Measurements from ENCODE around the gene CNPY2.
"Not testable (repeated sequence)": the region's sequence is repeated elsewhere in the genome, so short reads cannot be mapped to it uniquely, and the experiment has no call there.

The CNPY2 gene

DNA sequence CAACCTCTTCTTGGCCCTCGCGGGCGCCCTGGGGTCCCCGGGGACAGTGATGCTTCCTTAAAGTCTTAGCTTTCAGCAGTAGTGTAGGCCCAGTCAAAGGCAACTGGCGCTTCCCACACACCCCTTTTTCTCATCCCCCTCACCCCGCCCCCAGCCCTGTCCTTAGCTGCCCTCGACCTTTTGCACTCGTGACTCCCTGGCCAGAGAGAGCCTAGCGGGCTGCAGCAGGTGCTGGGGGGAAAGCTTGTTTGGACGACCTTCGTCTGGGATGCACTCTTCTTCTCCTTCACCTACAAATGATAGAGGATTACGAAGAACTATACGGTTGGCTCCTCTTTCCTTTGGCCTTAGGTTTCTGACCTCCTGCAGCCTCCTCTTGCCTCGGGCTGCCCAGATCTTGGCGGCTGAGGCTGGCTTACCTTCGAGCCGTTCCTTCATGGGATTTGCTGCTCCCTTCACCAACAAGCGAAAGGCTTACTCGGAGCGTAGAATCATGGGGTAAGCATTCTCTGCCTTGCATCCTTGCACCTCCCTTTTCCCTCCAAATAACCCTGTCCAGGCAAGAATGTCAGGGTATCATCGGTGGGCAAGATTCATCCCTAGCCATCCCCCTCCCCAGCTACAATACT lies 48.2 kb downstream of the CNPY2 start:
- Histone ChIP-seq H3K4me1 (ENCODE audit: control insufficient read depth, insufficient read depth, low read depth, low read length) (peaks cover 5% of the 10 kb centered on the region), H3K18ac (ENCODE audit: low read depth in 1 of 2, low read length in 2 of 2) (peak overlapping the region; percentile 85 to 90), H2BK5ac (ENCODE audit: low read depth, low read length, poor library complexity, severe bottlenecking) (no peak overlapping the region), H2AFZ (ENCODE audit: low read depth, low read length) (no peak overlapping the region), H4K8ac (ENCODE audit: low read length) (no peak overlapping the region), H3K9ac (ENCODE audit: low read length) (peak overlapping the region; percentile 94), H3K4me3 (ENCODE audit: insufficient read depth in 1 of 2, low read depth in 1 of 2, low read length in 2 of 2) (peak overlapping the region; percentile 78 to 85), H3K4me2 (ENCODE audit: low read length, poor library complexity, severe bottlenecking) (peak overlapping the region; percentile 72), H3K14ac (ENCODE audit: low read length in 2 of 2) (peak overlapping the region in 1 of 2 experiments; percentile 38), H3K27me3 (ENCODE audit: control insufficient read depth in 1 of 2, insufficient read depth in 1 of 2, low read length in 2 of 2) (no peaks in the 10 kb centered on the region), H3K9me3 (ENCODE audit: control insufficient read depth, low read length) (no peaks in the 10 kb centered on the region), H3K27ac (ENCODE audit: low read length, poor library complexity, severe bottlenecking) (peak overlapping the region; percentile 10), H4K91ac (ENCODE audit: low read length) (no peak overlapping the region), H3K79me1 (replicated peaks; ENCODE audit: low read length, poor library complexity, severe bottlenecking) (peaks cover 1% of the 10 kb centered on the region), H2AK5ac (ENCODE audit: low read length, severe bottlenecking) (no peak overlapping the region), H2BK120ac (ENCODE audit: low read depth, low read length) (no peak overlapping the region), H3K4ac (ENCODE audit: low read depth in 1 of 2, low read length in 2 of 2) (no peak overlapping the region), H2BK12ac (ENCODE audit: low read length in 2 of 2) (peak overlapping the region in 1 of 2 experiments; percentile 1), H3K23ac (ENCODE audit: low read length in 2 of 2) (peak overlapping the region in 1 of 2 experiments; percentile 18), H2BK15ac (ENCODE audit: low read depth, poor library complexity, severe bottlenecking) (no peak overlapping the region), H3K36me3 (ENCODE audit: control insufficient read depth in 1 of 2, insufficient read depth in 2 of 2, low read depth in 1 of 2, low read length in 2 of 2) (peaks cover 8 to 38% of the 10 kb centered on the region in 2 experiments)
- 38% methylated on average over 21 of the region's 21 CpGs for WGBS
- DNase-seq, result no peak

DNA sequence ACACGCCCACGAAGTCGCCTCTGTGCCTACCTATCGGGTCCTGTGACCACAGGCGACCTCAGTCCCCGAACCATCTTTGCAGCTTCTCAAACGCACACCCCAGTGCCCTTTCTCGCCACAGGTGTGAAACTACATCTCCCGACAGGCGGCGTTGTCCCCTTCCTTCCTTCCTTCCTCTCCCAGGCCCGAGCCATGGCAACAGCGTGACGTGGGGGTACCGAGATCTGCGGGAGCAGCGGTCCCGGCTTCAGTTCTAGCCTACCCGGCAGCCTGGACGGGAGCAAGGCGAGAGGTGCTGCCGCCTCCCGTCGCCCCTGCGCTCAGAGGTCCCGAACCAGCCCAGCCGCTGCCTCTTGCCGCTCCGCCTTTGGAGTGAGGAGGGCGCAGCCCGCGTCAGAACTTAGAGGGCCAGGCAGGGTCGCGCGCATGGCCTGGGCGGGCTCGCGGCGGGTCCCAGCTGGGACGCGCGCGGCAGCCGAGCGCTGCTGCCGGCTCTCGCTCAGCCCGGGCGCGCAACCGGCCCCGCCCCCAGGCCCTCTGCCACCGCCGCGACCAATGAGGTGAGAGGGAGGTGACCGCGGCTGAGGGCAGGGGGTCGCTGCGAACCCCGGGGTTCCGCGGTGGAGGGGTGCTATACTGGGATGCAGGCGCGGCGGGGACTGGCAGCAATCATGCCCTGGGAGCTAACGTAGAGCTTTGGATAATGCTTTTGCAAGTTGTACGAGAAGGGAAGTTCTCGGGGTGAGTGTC lies 48.9 kb downstream of the CNPY2 start, which contains the start of gene COQ10A:
Gene COQ10A (plus strand): TSS at position 250 of the 750 bp plus-strand sequence. CDS start 177 bp downstream, at position 427.
- Histone ChIP-seq H4K91ac (ENCODE audit: low read length) (peak within 1 kb of the TSS; percentile 88), H3K27ac (ENCODE audit: low read length, poor library complexity, severe bottlenecking) (peak within 1 kb of the TSS; percentile 55), H3K79me1 (replicated peaks; ENCODE audit: low read length, poor library complexity, severe bottlenecking) (no peaks in the 10 kb centered on the region), H3K4me3 (ENCODE audit: insufficient read depth in 1 of 2, low read depth in 1 of 2, low read length in 2 of 2) (peak within 1 kb of the TSS; percentile 78 to 85), H3K4ac (ENCODE audit: low read depth in 1 of 2, low read length in 2 of 2) (peak within 1 kb of the TSS in 1 of 2 experiments; percentile 42), H2AFZ (ENCODE audit: low read depth, low read length) (peak within 1 kb of the TSS; percentile 87), H2AK5ac (ENCODE audit: low read length, severe bottlenecking) (no peak within 1 kb of the TSS), H2BK12ac (ENCODE audit: low read length in 2 of 2) (peak within 1 kb of the TSS in 1 of 2 experiments; percentile 27), H3K27me3 (ENCODE audit: control insufficient read depth in 1 of 2, insufficient read depth in 1 of 2, low read length in 2 of 2) (no peaks in the 10 kb centered on the region), H3K9ac (ENCODE audit: low read length) (peak within 1 kb of the TSS; percentile 94), H3K18ac (ENCODE audit: low read depth in 1 of 2, low read length in 2 of 2) (peak within 1 kb of the TSS; percentile 85 to 92), H2BK15ac (ENCODE audit: low read depth, poor library complexity, severe bottlenecking) (peak within 1 kb of the TSS; percentile 97), H2BK5ac (ENCODE audit: low read depth, low read length, poor library complexity, severe bottlenecking) (no peak within 1 kb of the TSS), H3K14ac (ENCODE audit: low read length in 2 of 2) (peak within 1 kb of the TSS in 1 of 2 experiments; percentile 50), H3K36me3 (ENCODE audit: control insufficient read depth in 1 of 2, insufficient read depth in 2 of 2, low read depth in 1 of 2, low read length in 2 of 2) (peaks cover 6 to 31% of the 10 kb centered on the region in 2 experiments), H3K23ac (ENCODE audit: low read length in 2 of 2) (no peak within 1 kb of the TSS), H2BK120ac (ENCODE audit: low read depth, low read length) (no peak within 1 kb of the TSS), H3K4me1 (ENCODE audit: control insufficient read depth, insufficient read depth, low read depth, low read length) (peaks cover 6% of the 10 kb centered on the region), H4K8ac (ENCODE audit: low read length) (peak within 1 kb of the TSS; percentile 83), H3K9me3 (ENCODE audit: control insufficient read depth, low read length) (no peaks in the 10 kb centered on the region), H3K4me2 (ENCODE audit: low read length, poor library complexity, severe bottlenecking) (peak within 1 kb of the TSS; percentile 72)
- DNase-seq, result peak; percentile 93
- WGBS, result 1% methylated on average over 59 of the region's 68 CpGs

GRCh38 chr12:56266068-56266692 lies 49.6 kb downstream of the CNPY2 start:
- peak overlapping the region; percentile 72 for H3K4me2 ChIP-seq (ENCODE audit: low read length, poor library complexity, severe bottlenecking)
- H3K79me1 ChIP-seq (replicated peaks; ENCODE audit: low read length, poor library complexity, severe bottlenecking); H3K4ac ChIP-seq (ENCODE audit: low read depth in 1 of 2, low read length in 2 of 2); H2AK5ac ChIP-seq (ENCODE audit: low read length, severe bottlenecking); H3K9me3 ChIP-seq (ENCODE audit: control insufficient read depth, low read length); H3K23ac ChIP-seq (ENCODE audit: low read length in 2 of 2); H3K4me1 ChIP-seq (ENCODE audit: control insufficient read depth, insufficient read depth, low read depth, low read length); H2BK12ac ChIP-seq (ENCODE audit: low read length in 2 of 2); H2BK5ac ChIP-seq (ENCODE audit: low read depth, low read length, poor library complexity, severe bottlenecking); H3K14ac ChIP-seq (ENCODE audit: low read length in 2 of 2); H2BK120ac ChIP-seq (ENCODE audit: low read depth, low read length); H3K27me3 ChIP-seq (ENCODE audit: control insufficient read depth in 1 of 2, insufficient read depth in 1 of 2, low read length in 2 of 2); DNase-seq: not testable (repeated sequence)
- peak overlapping the region; percentile 55 for H3K27ac ChIP-seq (ENCODE audit: low read length, poor library complexity, severe bottlenecking)
- peak overlapping the region; percentile 39 for H2BK15ac ChIP-seq (ENCODE audit: low read depth, poor library complexity, severe bottlenecking)
- peak overlapping the region; percentile 78 to 85 for H3K4me3 ChIP-seq (ENCODE audit: insufficient read depth in 1 of 2, low read depth in 1 of 2, low read length in 2 of 2)
- H3K36me3 ChIP-seq (ENCODE audit: control insufficient read depth in 1 of 2, insufficient read depth in 2 of 2, low read depth in 1 of 2, low read length in 2 of 2), result peaks cover 6 to 24% of the 10 kb centered on the region in 2 experiments
- peak overlapping the region; percentile 88 for H4K91ac ChIP-seq (ENCODE audit: low read length)
- H4K8ac ChIP-seq (ENCODE audit: low read length), result peak overlapping the region; percentile 83
- peak overlapping the region; percentile 87 for H2AFZ ChIP-seq (ENCODE audit: low read depth, low read length)
- peak overlapping the region; percentile 94 for H3K9ac ChIP-seq (ENCODE audit: low read length)
- H3K18ac ChIP-seq (ENCODE audit: low read depth in 1 of 2, low read length in 2 of 2), result peak overlapping the region in 1 of 2 experiments; percentile 92
- WGBS, result 64% methylated on average over 13 of the region's 16 CpGs

DNA sequence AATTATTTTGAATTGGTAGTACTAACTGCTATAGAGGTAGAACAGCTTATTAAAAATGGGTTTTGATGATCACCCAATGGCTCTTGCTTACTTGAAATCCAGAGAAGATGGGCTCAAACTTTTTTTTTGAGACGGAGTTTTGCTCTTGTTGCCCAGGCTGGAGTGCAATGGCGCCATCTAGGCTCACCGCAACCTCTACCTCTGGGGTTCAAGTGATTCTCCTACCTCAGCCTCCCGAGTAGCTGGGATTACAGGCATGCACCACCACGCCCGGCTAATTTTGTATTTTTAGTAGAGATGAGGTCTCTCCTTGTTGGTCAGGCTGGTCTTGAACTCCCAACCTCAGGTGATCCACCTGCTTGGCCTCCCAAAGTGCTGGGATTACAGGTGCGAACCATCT lies 52.8 kb downstream of the CNPY2 start:
- not testable (repeated sequence) for H2AK5ac ChIP-seq (ENCODE audit: low read length, severe bottlenecking); H3K36me3 ChIP-seq (ENCODE audit: control insufficient read depth in 1 of 2, insufficient read depth in 2 of 2, low read depth in 1 of 2, low read length in 2 of 2); H2BK15ac ChIP-seq (ENCODE audit: low read depth, poor library complexity, severe bottlenecking); H3K9me3 ChIP-seq (ENCODE audit: control insufficient read depth, low read length); H4K91ac ChIP-seq (ENCODE audit: low read length); H2AFZ ChIP-seq (ENCODE audit: low read depth, low read length); H2BK12ac ChIP-seq (ENCODE audit: low read length in 2 of 2); H4K8ac ChIP-seq (ENCODE audit: low read length); H3K9ac ChIP-seq (ENCODE audit: low read length); H3K4me3 ChIP-seq (ENCODE audit: insufficient read depth in 1 of 2, low read depth in 1 of 2, low read length in 2 of 2); H2BK5ac ChIP-seq (ENCODE audit: low read depth, low read length, poor library complexity, severe bottlenecking); H3K4ac ChIP-seq (ENCODE audit: low read depth in 1 of 2, low read length in 2 of 2); H3K4me2 ChIP-seq (ENCODE audit: low read length, poor library complexity, severe bottlenecking); H3K27ac ChIP-seq (ENCODE audit: low read length, poor library complexity, severe bottlenecking); H3K27me3 ChIP-seq (ENCODE audit: control insufficient read depth in 1 of 2, insufficient read depth in 1 of 2, low read length in 2 of 2); H3K4me1 ChIP-seq (ENCODE audit: control insufficient read depth, insufficient read depth, low read depth, low read length); H2BK120ac ChIP-seq (ENCODE audit: low read depth, low read length); H3K14ac ChIP-seq (ENCODE audit: low read length in 2 of 2); H3K79me1 ChIP-seq (replicated peaks; ENCODE audit: low read length, poor library complexity, severe bottlenecking); H3K18ac ChIP-seq (ENCODE audit: low read depth in 1 of 2, low read length in 2 of 2); H3K23ac ChIP-seq (ENCODE audit: low read length in 2 of 2); DNase-seq
- WGBS, result 96% methylated on average over 7 of the region's 7 CpGs

Measured in mesenchymal stem cell (in vitro differentiated cells and primary cell).